ENCODE data around the gene PPP2CA.
"Not testable (repeated sequence)": the region's sequence is repeated elsewhere in the genome, so short reads cannot be mapped to it uniquely, and the experiment has no call there.

PPP2CA gene

GRCh38 chr5:134245101-134245604 lies 19.3 kb upstream of the PPP2CA start:
- no peak for DNase-seq

DNA sequence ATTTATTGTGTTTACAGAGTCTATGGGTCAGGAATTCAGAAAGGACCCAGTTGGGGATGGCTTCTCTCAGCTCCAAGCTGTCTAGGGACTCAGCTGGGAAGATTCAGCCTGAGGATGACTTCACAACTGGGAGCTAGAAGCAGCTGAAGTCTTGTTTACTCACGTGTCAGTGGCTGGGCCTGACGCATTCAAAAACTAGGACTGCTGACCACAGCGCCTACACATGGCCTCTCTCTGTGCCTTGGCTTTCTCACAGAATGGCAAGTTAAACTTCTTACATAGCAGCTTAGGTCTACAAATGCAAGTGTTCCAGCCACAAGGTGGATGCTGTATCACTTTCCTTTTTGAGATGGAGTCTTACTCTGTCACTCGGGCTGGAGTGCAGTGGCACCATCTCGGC lies 16.3 kb upstream of the PPP2CA start:
- peak; percentile 23 for DNase-seq

DNA sequence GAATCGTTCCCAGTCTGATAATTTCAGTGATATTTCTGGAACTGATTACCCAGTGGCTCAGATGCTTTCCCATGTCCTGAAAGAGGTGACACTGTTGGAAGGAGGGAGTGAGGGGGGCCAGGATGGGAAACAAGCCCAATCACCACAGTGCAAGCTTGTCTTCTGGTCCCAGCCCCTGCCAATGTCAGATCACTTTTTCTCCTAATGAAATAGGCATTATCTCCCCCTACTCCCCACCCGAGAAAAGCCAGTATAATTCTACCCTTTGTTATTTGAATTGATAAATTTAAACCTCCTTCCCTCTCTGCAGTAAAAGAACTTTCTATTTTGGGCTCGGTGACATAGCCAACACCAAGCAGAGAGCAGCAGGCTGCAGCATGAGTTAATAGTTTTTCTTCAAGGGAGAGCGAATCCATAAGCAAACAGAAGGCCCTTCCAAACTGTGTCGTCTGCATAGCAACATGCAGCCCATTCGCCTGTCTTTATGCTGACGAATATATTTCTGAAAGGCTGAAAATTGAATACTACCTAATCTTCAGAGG lies 14.6 kb upstream of the PPP2CA start:
- peak; percentile 35 for DNase-seq

DNA sequence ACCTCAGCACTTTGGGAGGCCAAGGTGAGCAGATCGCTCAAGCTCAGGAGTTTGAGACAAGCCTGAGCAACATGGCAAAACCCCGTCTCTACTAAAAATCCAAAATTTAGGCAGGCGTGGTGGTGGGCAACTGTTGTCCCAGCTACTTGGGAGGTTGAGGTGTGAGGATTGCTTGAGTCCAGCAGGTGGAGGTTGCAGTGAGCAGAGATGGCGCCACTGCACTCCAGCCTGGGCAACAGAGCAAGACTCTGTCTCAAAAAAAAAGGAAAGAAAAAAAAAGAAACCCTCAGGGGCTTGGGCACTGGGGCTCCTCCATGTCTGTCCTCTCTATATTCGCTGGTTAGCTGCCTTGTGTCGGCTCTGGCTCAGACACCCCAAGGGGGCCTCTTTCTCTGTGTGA lies 10.9 kb upstream of the PPP2CA start:
- DNase-seq = no peak

- DNase-seq = no peak
Measured at GRCh38 chr5:134236318-134236717, 10.4 kb upstream of the PPP2CA start.

- DNase-seq = no peak
Measured at GRCh38 chr5:134228624-134229023, 2.8 kb upstream of the PPP2CA start.

- no peak for DNase-seq
Measured at GRCh38 chr5:134227776-134228175, 1.9 kb upstream of the PPP2CA start.

DNA sequence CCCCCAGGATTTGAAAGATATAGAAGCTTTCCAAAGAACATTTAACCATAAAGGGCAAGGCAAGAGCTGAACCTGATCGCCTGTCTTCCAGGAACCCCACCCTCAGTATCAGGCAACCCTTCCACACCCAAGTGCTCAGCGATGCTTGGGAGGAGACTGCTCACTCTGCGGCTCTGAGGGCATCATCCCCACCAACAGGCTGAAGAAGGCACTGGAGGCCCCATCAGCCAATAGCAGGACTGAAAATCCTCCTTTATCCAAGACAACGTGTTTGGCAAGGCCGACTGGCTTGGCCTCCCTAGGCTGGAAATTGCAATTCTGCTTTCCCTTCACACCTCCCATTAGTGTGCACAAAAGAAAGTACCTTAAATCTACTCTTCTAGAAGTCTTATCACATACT lies 1.4 kb upstream of the PPP2CA start:
- no peak for DNase-seq

GRCh38 chr5:134226441-134227192 lies 744 bp upstream of the PPP2CA start:
- peak; percentile 87 for DNase-seq

GRCh38 chr5:134224888-134225779 lies 739 bp downstream of the PPP2CA start:
- DNase-seq = peak; percentile 65

- no peak for DNase-seq
Measured at GRCh38 chr5:134223406-134224248, 2.2 kb downstream of the PPP2CA start.

GRCh38 chr5:134221690-134222089 lies 4.2 kb downstream of the PPP2CA start:
- not testable (repeated sequence) for DNase-seq

- DNase-seq = no peak
Measured at GRCh38 chr5:134215757-134216156, 10.1 kb downstream of the PPP2CA start.

DNA sequence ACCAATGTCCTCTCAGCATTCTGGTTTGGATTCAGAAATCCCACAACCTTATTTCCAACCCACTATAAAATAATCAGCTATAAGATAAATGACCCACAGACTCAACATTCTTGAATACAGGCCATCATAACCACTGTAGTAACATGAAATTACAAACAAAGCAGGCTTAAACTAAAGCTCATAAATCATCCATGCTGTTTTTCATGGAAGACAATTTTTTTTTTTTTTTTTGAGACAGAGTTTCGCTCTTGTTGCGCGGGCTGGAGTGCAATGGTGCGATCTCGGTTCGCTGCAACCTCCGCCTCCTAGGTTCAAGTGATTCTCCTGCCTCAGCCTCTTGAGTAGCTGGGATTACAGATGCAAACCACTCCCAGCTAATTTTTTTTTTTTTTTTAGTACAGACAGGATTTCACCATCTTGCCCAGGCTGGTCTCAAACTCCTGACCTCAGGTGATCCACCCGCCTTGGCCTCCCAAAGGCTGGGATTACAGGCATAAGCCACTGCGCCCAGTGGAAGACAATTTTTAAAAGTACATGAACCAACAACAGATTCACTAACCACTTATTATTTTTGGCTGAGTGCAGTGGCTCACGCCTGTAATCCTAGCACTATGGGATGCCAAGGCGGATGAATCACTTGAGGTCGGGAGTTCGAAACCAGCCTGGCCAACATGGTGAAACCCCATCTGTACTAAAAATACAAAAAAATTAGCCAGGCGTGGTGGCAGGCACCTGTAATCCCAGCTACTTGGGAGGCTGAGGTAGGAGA lies 14.4 kb downstream of the PPP2CA start:
- not testable (repeated sequence) for DNase-seq

DNA sequence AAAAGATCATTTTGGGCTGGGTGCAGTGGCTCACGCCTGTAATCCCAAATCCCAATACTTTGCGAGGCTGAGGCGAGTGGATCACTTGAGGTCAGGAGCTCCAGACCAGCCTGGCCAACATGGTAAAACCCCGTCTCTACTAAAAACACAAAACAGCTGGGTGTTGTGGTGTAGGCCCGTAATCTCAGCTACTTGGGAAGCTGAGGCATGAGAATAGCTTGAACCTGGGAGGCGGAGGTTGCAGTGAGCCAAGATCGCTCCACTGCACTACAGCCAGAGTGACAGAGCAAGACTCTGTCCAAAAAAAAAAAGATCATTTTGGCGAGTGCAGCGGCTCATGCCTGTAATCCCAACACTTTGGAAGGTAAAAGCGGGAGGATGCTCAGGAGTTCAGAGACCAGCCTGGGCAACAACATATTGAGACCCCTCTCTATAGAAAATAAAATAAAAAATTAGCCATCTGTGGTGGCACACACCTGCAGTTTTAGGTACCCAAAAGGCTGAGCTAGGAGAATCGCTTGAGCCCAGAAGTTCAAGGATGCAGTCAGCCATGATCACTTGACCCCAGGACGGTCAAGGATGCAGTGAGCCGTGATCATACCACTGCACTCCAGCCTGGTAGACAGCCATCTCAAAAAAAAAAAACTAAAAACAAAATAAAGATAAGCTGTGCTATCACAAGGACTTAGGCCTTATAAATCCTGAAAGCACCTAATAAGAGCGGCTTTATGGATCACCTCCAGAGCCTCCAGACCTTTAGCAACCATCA lies 16.2 kb downstream of the PPP2CA start:
- DNase-seq = no peak

DNA sequence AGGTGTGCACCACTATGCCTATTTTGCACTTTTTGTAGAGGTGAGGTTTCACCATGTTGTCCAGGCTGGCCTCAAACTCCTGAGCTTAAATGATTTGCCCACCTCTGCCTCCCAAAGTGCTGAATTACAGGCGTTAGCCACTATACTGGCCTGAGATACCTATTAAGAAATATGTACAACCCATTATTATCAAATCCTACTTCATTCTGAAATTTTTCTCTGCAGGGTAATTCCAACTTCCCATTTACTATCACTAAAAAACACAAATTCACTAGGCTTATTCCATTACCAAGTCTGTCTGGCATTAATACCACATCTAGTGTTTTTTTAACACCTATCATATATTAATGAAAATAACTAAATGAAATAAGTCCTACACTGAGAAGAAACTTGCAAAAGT lies 18.2 kb downstream of the PPP2CA start:
- no peak for DNase-seq

GRCh38 chr5:134206627-134207160 lies 19.2 kb downstream of the PPP2CA start:
- DNase-seq = no peak

GRCh38 chr5:134204575-134204974 lies 21.3 kb downstream of the PPP2CA start:
- no peak for DNase-seq

GRCh38 chr5:134203630-134204029 lies 22.2 kb downstream of the PPP2CA start:
- no peak for DNase-seq

DNA sequence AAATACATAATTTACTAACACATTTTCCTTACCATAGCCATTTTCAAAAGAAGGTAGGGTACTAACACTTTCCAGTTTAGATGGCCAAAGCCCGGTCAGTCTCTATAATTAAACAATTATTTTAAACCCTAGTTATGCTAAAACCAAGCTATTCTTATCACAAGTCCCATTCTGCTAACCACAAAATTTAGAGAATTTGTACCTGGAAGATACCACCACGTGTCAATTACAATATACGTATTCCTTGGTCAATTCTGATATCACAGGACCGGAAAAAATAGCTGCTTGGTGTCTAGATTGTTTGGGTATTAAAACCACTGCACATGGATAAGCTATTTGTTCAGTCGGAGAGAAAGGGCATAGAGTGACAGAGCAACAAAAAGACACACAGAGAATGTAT lies 30.2 kb downstream of the PPP2CA start:
- no peak for DNase-seq

DNA sequence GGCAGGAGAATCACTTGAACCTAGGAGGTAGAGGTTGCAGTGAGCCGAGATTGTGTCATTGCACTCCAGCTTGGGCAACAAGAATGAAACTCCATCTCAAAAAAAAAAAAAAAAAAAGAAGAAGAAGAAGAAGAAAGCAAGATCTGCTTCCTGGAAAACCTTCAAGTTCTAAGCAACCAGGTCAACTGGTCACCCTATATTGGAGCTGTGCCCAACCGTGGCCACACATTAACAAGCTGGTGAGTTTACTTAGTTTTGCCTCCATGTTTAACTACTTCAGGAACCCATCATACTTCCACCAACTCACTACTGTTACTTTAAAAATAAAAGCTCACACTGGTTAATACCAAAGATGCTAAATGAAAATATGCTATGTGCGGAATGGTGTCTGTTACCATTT lies 36.8 kb downstream of the PPP2CA start:
- no peak for DNase-seq

Data from RPMI8226 (cell line).